Measurements from ENCODE around the gene TMEM271.

The TMEM271 gene

GRCh38 chr4:525660-526059 is 50.4 kb downstream of the TMEM271 start:
- TF ChIP-seq ZNF384 (IDR thresholded peaks at IDR 0.05) (no peak), FOXA1 (IDR thresholded peaks at IDR 0.05) (no peak), PKNOX1 (IDR thresholded peaks at IDR 0.05) (no peak), BHLHE40 (IDR thresholded peaks at IDR 0.05; ENCODE audit: borderline replicate concordance) (no peak), FOXK2 (IDR thresholded peaks at IDR 0.05) (no peak), LEF1 (IDR thresholded peaks at IDR 0.05; ENCODE audit: borderline replicate concordance) (no peak), ARNT (IDR thresholded peaks at IDR 0.05) (no peak), NFRKB (IDR thresholded peaks at IDR 0.05) (no peak)
- DNase-seq (ENCODE audit: extremely low spot score), result no peak
- CTCF ChIA-PET, result no interaction called here
- POLR2A ChIA-PET, result no interaction called here

DNA sequence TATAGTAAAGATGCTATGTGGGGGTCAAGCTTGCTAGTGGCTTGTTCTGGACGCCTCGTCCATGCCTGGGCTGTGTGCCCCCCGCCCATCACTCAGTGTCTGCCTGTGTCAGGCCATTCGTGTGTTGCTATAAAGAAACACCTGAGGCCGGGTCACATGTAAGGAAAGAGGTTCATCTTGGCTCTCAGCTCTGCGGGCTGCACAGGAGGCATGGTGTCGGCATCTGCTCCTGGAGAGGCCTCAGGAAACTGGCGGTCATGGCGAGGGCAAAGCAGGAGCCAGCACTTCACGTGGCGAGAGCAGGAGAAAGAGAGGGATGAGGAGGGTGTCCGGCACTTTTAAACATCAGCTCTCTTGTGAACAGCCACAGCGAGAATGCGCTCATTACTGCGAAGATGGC is 51.9 kb downstream of the TMEM271 start:
- TF ChIP-seq L3MBTL2 (conservative IDR thresholded peaks at IDR 0.05) (no peak), ARNT (IDR thresholded peaks at IDR 0.05) (no peak), ZNF384 (IDR thresholded peaks at IDR 0.05) (no peak)
- ChIA-PET CTCF (no interaction called here), POLR2A (no interaction called here)
- DNase-seq (ENCODE audit: extremely low spot score), result no peak
